ENCODE results near the gene PI16. TPM values are rescaled to one million over a fixed set of nuclear protein-coding genes. Genes with fewer than 3 reads are reported as not detected.

The PI16 gene
- total RNA-seq, 1 experiment from 2014 or later, result not detected

- no peaks in the 10 kb centered on the region for H3K36me3 ChIP-seq (ENCODE audit: control insufficient read depth, insufficient read depth, low read length)
- DNase-seq (ENCODE audit: low read depth, low spot score), result no peak
- BruUV-seq (replicated peaks), result no TSS peak
- H3K4me3 ChIP-seq (ENCODE audit: low read depth in 2 of 2, low read length in 2 of 2), result no peak overlapping the region
- CTCF ChIA-PET, result no interaction called here
- H3K9me3 ChIP-seq (ENCODE audit: control insufficient read depth, insufficient read depth, low read depth, low read length), result no peaks in the 10 kb centered on the region
- H3K27ac ChIP-seq (ENCODE audit: low read length), result no peak overlapping the region
- H3K27me3 ChIP-seq (ENCODE audit: control insufficient read depth, insufficient read depth, low read length), result no peaks in the 10 kb centered on the region
- ATAC-seq, result no peak
- intact Hi-C loops (cut with micrococcal nuclease; ENCODE audit: unreplicated experiment) (no loop called here), in situ Hi-C loops (cut with HindIII; ENCODE audit: low pct_unique_long_range_greater_than_20kb, low sequenced_read_pairs) (no loop called here)
- peaks cover 5% of the 10 kb centered on the region; the same call in 1 of the 2 replicates for H3K4me1 ChIP-seq (ENCODE audit: control insufficient read depth, insufficient read depth, low read length)
- TF ChIP-seq TCF7L2 (IDR thresholded peaks at IDR 0.05; ENCODE audit: low read depth, low read length), result no peak
- no peak for TF ChIP-seq CTCF (IDR thresholded peaks at IDR 0.05)
- POLR2A ChIA-PET, result no interaction called here
These were observed 4.9 kb upstream of the PI16 start for GRCh38 chr6:36949636-36950035.

- Histone ChIP-seq H3K36me3 (ENCODE audit: control insufficient read depth, insufficient read depth, low read length) (no peaks in the 10 kb centered on the region), H3K9me3 (ENCODE audit: control insufficient read depth, insufficient read depth, low read depth, low read length) (no peaks in the 10 kb centered on the region), H3K27ac (ENCODE audit: low read length) (no peak overlapping the region), H3K4me1 (ENCODE audit: control insufficient read depth, insufficient read depth, low read length) (peaks cover 3% of the 10 kb centered on the region; the same call in 1 of the 2 replicates), H3K27me3 (ENCODE audit: control insufficient read depth, insufficient read depth, low read length) (no peaks in the 10 kb centered on the region), H3K4me3 (ENCODE audit: low read depth in 2 of 2, low read length in 2 of 2) (no peak overlapping the region)
- intact Hi-C loops (cut with micrococcal nuclease; ENCODE audit: unreplicated experiment) (no loop called here), in situ Hi-C loops (cut with HindIII; ENCODE audit: low pct_unique_long_range_greater_than_20kb, low sequenced_read_pairs) (no loop called here)
- ATAC-seq, result no peak
- no TSS peak for BruUV-seq (replicated peaks)
- no peak for DNase-seq (ENCODE audit: low read depth, low spot score)
- TF ChIP-seq POLR2AphosphoS5 (IDR thresholded peaks at IDR 0.05; ENCODE audit: low read depth, low read length), result no peak
- no peak for TF ChIP-seq REST (IDR thresholded peaks at IDR 0.05; ENCODE audit: insufficient read depth in 1 of 2, low read depth in 2 of 2, low read length in 1 of 2)
- CTCF ChIA-PET, result interaction anchor here (0.6 kb wide), 1 partner anchor 40 kb away, joined by 6 read pairs; no protein-coding TSS in a partner anchor
- POLR2A ChIA-PET, result no interaction called here
These were observed 642 bp upstream of the PI16 start for GRCh38 chr6:36953931-36954261.

GRCh38 chr6:36955136-36955535, 598 bp downstream of the PI16 start:
- POLR2A ChIA-PET, result no interaction called here
- no peaks in the 10 kb centered on the region for H3K27me3 ChIP-seq (ENCODE audit: control insufficient read depth, insufficient read depth, low read length)
- no peaks in the 10 kb centered on the region for H3K4me1 ChIP-seq (ENCODE audit: control insufficient read depth, insufficient read depth, low read length)
- intact Hi-C loops (cut with micrococcal nuclease; ENCODE audit: unreplicated experiment) (no loop called here), in situ Hi-C loops (cut with HindIII; ENCODE audit: low pct_unique_long_range_greater_than_20kb, low sequenced_read_pairs) (no loop called here)
- BruUV-seq (replicated peaks), result no TSS peak
- ATAC-seq, result no peak
- no peak for DNase-seq (ENCODE audit: low read depth, low spot score)
- H3K4me3 ChIP-seq (ENCODE audit: low read depth in 2 of 2, low read length in 2 of 2), result no peak overlapping the region
- H3K27ac ChIP-seq (ENCODE audit: low read length), result no peak overlapping the region
- no peaks in the 10 kb centered on the region for H3K9me3 ChIP-seq (ENCODE audit: control insufficient read depth, insufficient read depth, low read depth, low read length)
- H3K36me3 ChIP-seq (ENCODE audit: control insufficient read depth, insufficient read depth, low read length), result no peaks in the 10 kb centered on the region
- TF ChIP-seq SIN3A (IDR thresholded peaks at IDR 0.05; ENCODE audit: borderline replicate concordance, insufficient read depth, low read depth, low read length) (no peak), CTCF (IDR thresholded peaks at IDR 0.05) (no peak), REST (IDR thresholded peaks at IDR 0.05; ENCODE audit: insufficient read depth in 1 of 2, low read depth in 2 of 2, low read length in 1 of 2) (no peak), TCF7L2 (IDR thresholded peaks at IDR 0.05; ENCODE audit: low read depth, low read length) (no peak), POLR2AphosphoS5 (IDR thresholded peaks at IDR 0.05; ENCODE audit: low read depth, low read length) (no peak)
- CTCF ChIA-PET, result no interaction called here

Data from Panc1 (cell line).